ENCODE data around the gene NOXO1. TPM values are rescaled to one million over a fixed set of nuclear protein-coding genes. Genes with fewer than 3 reads are reported as not detected.

NOXO1 gene
- total RNA-seq, 1 donor from 2014 or later, result 0.63 TPM

GRCh38 chr16:1985466-1986150 is 4.3 kb upstream of the NOXO1 start:
- Mint-ChIP-seq H3K4me3 (peak overlapping the region; percentile 89), H3K27me3 (peaks cover 43% of the 10 kb centered on the region), H3K4me1 (ENCODE audit: unreplicated experiment) (peaks cover 11% of the 10 kb centered on the region), H3K9me3 (no peaks in the 10 kb centered on the region), H3K36me3 (peaks cover 4% of the 10 kb centered on the region), H3K27ac (peak overlapping the region; percentile 62)
- DNase-seq (ENCODE audit: extremely low spot score, unreplicated experiment), result no peak
- TF ChIP-seq CTCF (conservative IDR thresholded peaks at IDR 0.05), result no peak

- DNase-seq (ENCODE audit: extremely low spot score, unreplicated experiment), result no peak
- peak overlapping the region; percentile 89 for H3K4me3 Mint-ChIP-seq
- peak overlapping the region; percentile 62 for H3K27ac Mint-ChIP-seq
- peaks cover 11% of the 10 kb centered on the region for H3K4me1 Mint-ChIP-seq (ENCODE audit: unreplicated experiment)
- peaks cover 4% of the 10 kb centered on the region for H3K36me3 Mint-ChIP-seq
- H3K9me3 Mint-ChIP-seq, result no peaks in the 10 kb centered on the region
- H3K27me3 Mint-ChIP-seq, result peaks cover 54% of the 10 kb centered on the region
- no peak for TF ChIP-seq CTCF (conservative IDR thresholded peaks at IDR 0.05)
Observed at GRCh38 chr16:1984347-1985225, 3.3 kb upstream of the NOXO1 start.

- Mint-ChIP-seq H3K9me3 (no peaks in the 10 kb centered on the region), H3K27ac (peak within 1 kb of the TSS; percentile 62), H3K27me3 (peaks cover 49% of the 10 kb centered on the region), H3K4me1 (ENCODE audit: unreplicated experiment) (peaks cover 11% of the 10 kb centered on the region), H3K36me3 (peaks cover 3% of the 10 kb centered on the region), H3K4me3 (peak within 1 kb of the TSS; percentile 89)
- peak; percentile 97 for DNase-seq (ENCODE audit: extremely low spot score, unreplicated experiment)
- TF ChIP-seq CTCF (conservative IDR thresholded peaks at IDR 0.05), result peak; percentile 50
Observed at GRCh38 chr16:1983544-1984346, 2.5 kb upstream of the NOXO1 start, which contains the start of gene GFER. GFER (plus strand) TSS chr16:1984193; CDS start chr16:1984219, 26 bp downstream.

GRCh38 chr16:1982991-1983543 is 1.8 kb upstream of the NOXO1 start:
- TF ChIP-seq CTCF (conservative IDR thresholded peaks at IDR 0.05), result no peak
- Mint-ChIP-seq H3K4me1 (ENCODE audit: unreplicated experiment) (peaks cover 11% of the 10 kb centered on the region), H3K9me3 (no peaks in the 10 kb centered on the region), H3K27me3 (peaks cover 44% of the 10 kb centered on the region), H3K36me3 (no peaks in the 10 kb centered on the region), H3K27ac (peak overlapping the region; percentile 56), H3K4me3 (peak overlapping the region; percentile 83)
- no peak for DNase-seq (ENCODE audit: extremely low spot score, unreplicated experiment)

- no peaks in the 10 kb centered on the region for H3K9me3 Mint-ChIP-seq
- TF ChIP-seq CTCF (conservative IDR thresholded peaks at IDR 0.05), result no peak
- peaks cover 41% of the 10 kb centered on the region for H3K27me3 Mint-ChIP-seq
- H3K4me1 Mint-ChIP-seq (ENCODE audit: unreplicated experiment), result peaks cover 11% of the 10 kb centered on the region
- H3K36me3 Mint-ChIP-seq, result no peaks in the 10 kb centered on the region
- DNase-seq (ENCODE audit: extremely low spot score, unreplicated experiment), result no peak
- H3K4me3 Mint-ChIP-seq, result no peak overlapping the region
- peak overlapping the region; percentile 56 for H3K27ac Mint-ChIP-seq
Observed at GRCh38 chr16:1982013-1982433, 754 bp upstream of the NOXO1 start.
